Nephron (organoid): Measurements from ENCODE around the gene SKP1.
"Not testable (repeated sequence)": the region's sequence is repeated elsewhere in the genome, so short reads cannot be mapped to it uniquely, and the experiment has no call there.

Experiments used
- H3K27ac Mint-ChIP-seq, 3 experiments: 2 replicates each; pipeline ENCODE4 v1.8.0; 2020; ENCODE audit warnings: mixed read lengths in 3 of 3, mild to moderate bottlenecking in 2 of 3, moderate library complexity in 1 of 3
- H3K27me3 Mint-ChIP-seq: 2 replicates; pipeline ENCODE4 v1.8.0; 2021; ENCODE audit warnings: low read depth, mild to moderate bottlenecking, moderate library complexity, mixed read lengths
- H3K36me3 Mint-ChIP-seq: 2 replicates; pipeline ENCODE4 v1.8.0; 2020; ENCODE audit warnings: low read depth, mixed read lengths
- H3K4me1 Mint-ChIP-seq: 2 replicates; pipeline ENCODE4 v1.8.0; 2020; ENCODE audit warnings: mixed read lengths
- H3K4me3 Mint-ChIP-seq, 3 experiments: 2 replicates each; pipeline ENCODE4 v1.8.0; 2020; ENCODE audit warnings: mild to moderate bottlenecking in 3 of 3, mixed read lengths in 3 of 3, moderate library complexity in 2 of 3
- H3K9me3 Mint-ChIP-seq: 2 replicates; pipeline ENCODE4 v1.8.0; 2020; ENCODE audit warnings: mixed read lengths
- CTCF ChIP-seq, 3 experiments: fragments of 200-600 bp; sonication (generic); IDR thresholded peaks; one replicate each; pipeline ENCODE4 v1.5.0; 2021; ENCODE audit warnings: antibody characterized with exemption in 3 of 3; ENCODE audit not compliant: unreplicated experiment in 3 of 3

Gene SKP1

GRCh38 chr5:134171972-134172371 lies 4.8 kb downstream of the SKP1 start:
- H3K27ac Mint-ChIP-seq = no peak overlapping the region
- no peaks in the 10 kb centered on the region for H3K9me3 Mint-ChIP-seq
- H3K36me3 Mint-ChIP-seq = peaks cover 61% of the 10 kb centered on the region
- no peaks in the 10 kb centered on the region for H3K27me3 Mint-ChIP-seq
- no peak overlapping the region for H3K4me3 Mint-ChIP-seq
- TF ChIP-seq CTCF (IDR thresholded peaks at IDR 0.05; ENCODE audit: unreplicated experiment in 3 of 3) = no peak
- H3K4me1 Mint-ChIP-seq = peaks cover 37% of the 10 kb centered on the region

- no peaks in the 10 kb centered on the region for H3K4me1 Mint-ChIP-seq
- H3K4me3 Mint-ChIP-seq = no peak overlapping the region
- peaks cover 94% of the 10 kb centered on the region for H3K36me3 Mint-ChIP-seq
- H3K27ac Mint-ChIP-seq = no peak overlapping the region
- H3K9me3 Mint-ChIP-seq = peaks cover 15% of the 10 kb centered on the region
- no peak for TF ChIP-seq CTCF (IDR thresholded peaks at IDR 0.05; ENCODE audit: unreplicated experiment in 3 of 3)
- H3K27me3 Mint-ChIP-seq = no peaks in the 10 kb centered on the region
Observed at GRCh38 chr5:134162592-134162991, 14.2 kb downstream of the SKP1 start.

- Mint-ChIP-seq H3K27me3 (no peaks in the 10 kb centered on the region), H3K4me1 (no peaks in the 10 kb centered on the region), H3K27ac (no peak overlapping the region), H3K36me3 (peaks cover 89% of the 10 kb centered on the region), H3K4me3 (no peak overlapping the region), H3K9me3 (peaks cover 15% of the 10 kb centered on the region)
- no peak for TF ChIP-seq CTCF (IDR thresholded peaks at IDR 0.05; ENCODE audit: unreplicated experiment in 3 of 3)
Observed at GRCh38 chr5:134161513-134162395, 15.0 kb downstream of the SKP1 start.

GRCh38 chr5:134153657-134154056 lies 23.1 kb downstream of the SKP1 start:
- Mint-ChIP-seq H3K27me3 (no peaks in the 10 kb centered on the region), H3K4me3 (no peak overlapping the region), H3K9me3 (no peaks in the 10 kb centered on the region), H3K36me3 (peaks cover 76% of the 10 kb centered on the region), H3K4me1 (peaks cover 5% of the 10 kb centered on the region), H3K27ac (no peak overlapping the region)
- TF ChIP-seq CTCF (IDR thresholded peaks at IDR 0.05; ENCODE audit: unreplicated experiment in 3 of 3) = no peak

GRCh38 chr5:134153241-134153640 lies 23.5 kb downstream of the SKP1 start:
- H3K9me3 Mint-ChIP-seq = no peaks in the 10 kb centered on the region
- no peaks in the 10 kb centered on the region for H3K27me3 Mint-ChIP-seq
- no peak overlapping the region for H3K4me3 Mint-ChIP-seq
- H3K27ac Mint-ChIP-seq = no peak overlapping the region
- H3K4me1 Mint-ChIP-seq = peaks cover 5% of the 10 kb centered on the region
- H3K36me3 Mint-ChIP-seq = peaks cover 73% of the 10 kb centered on the region
- no peak for TF ChIP-seq CTCF (IDR thresholded peaks at IDR 0.05; ENCODE audit: unreplicated experiment in 3 of 3)

GRCh38 chr5:134152173-134152832 lies 24.4 kb downstream of the SKP1 start:
- not testable (repeated sequence) for H3K4me1 Mint-ChIP-seq, H3K4me3 Mint-ChIP-seq, H3K27ac Mint-ChIP-seq, H3K9me3 Mint-ChIP-seq, H3K27me3 Mint-ChIP-seq
- peaks cover 67% of the 10 kb centered on the region for H3K36me3 Mint-ChIP-seq
